Ovary (tissue), 3 donors: ENCODE results near the gene IQGAP2.

Source experiments
- EP300 ChIP-seq: sonication (generic); formaldehyde crosslinking; IDR thresholded peaks from one replicate; pipeline ENCODE4 v1.6.1; 2017; ENCODE audit warnings: antibody characterized with exemption
- POLR2A ChIP-seq: fragments of 450-650 bp; IDR thresholded peaks from one replicate; pipeline ENCODE4 v1.6.1; 2017; ENCODE audit warnings: antibody characterized with exemption, mild to moderate bottlenecking, moderate library complexity
- TF ChIP-seq, protein P1 (sequence below), 3 donors: fragments of 450-650 bp in 2 of 3; fragments of 200-600 bp in 1 of 3; IDR thresholded peaks; one replicate each; pipeline versions ENCODE4 v1.5.1 to v1.8.0; 2016 to 2022; ENCODE audit warnings: antibody characterized with exemption in 3 of 3, mild to moderate bottlenecking in 1 of 3
- donor health status: DM: no; HTN: no; CAD: no.

DNA sequence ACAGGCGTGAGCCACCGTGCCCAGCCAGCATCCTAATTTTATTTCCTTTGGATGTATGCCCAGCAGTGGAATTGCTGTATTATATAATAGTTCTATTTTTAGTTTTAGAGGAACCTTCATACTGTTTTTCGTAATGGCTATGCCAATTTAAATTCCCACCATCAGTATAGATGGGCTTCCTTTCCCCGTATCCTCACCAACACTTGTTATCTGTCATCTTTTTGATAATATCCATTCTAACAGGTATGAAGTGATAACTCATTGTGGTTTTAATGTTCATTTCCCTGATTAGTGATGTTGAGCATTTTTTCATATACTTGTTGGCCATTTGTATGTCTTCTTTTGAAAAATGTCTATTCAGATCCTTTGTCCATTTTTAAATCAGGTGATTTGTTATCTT lies 325.9 kb downstream of the IQGAP2 start:
- no peak for TF ChIP-seq POLR2A
- TF ChIP-seq, protein P1, sequence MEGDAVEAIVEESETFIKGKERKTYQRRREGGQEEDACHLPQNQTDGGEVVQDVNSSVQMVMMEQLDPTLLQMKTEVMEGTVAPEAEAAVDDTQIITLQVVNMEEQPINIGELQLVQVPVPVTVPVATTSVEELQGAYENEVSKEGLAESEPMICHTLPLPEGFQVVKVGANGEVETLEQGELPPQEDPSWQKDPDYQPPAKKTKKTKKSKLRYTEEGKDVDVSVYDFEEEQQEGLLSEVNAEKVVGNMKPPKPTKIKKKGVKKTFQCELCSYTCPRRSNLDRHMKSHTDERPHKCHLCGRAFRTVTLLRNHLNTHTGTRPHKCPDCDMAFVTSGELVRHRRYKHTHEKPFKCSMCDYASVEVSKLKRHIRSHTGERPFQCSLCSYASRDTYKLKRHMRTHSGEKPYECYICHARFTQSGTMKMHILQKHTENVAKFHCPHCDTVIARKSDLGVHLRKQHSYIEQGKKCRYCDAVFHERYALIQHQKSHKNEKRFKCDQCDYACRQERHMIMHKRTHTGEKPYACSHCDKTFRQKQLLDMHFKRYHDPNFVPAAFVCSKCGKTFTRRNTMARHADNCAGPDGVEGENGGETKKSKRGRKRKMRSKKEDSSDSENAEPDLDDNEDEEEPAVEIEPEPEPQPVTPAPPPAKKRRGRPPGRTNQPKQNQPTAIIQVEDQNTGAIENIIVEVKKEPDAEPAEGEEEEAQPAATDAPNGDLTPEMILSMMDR (IDR thresholded peaks at IDR 0.05) = no peak
- TF ChIP-seq EP300 = no peak
